B cell (primary cell): Measurements from ENCODE around the gene DNM1.

Experiments
- CTCF ChIP-seq: fragments of 200-600 bp; IDR thresholded peaks from one replicate; pipeline ENCODE4 v1.8.0; 2022; ENCODE audit warnings: antibody characterized with exemption, mild to moderate bottlenecking
- EZH2 ChIP-seq: IDR thresholded peaks from 2 replicates; pipeline ENCODE4 v1.6.1; 2012; ENCODE audit warnings: borderline replicate concordance, low read depth, mild to moderate bottlenecking, moderate library complexity, low read length; ENCODE audit not compliant: insufficient read depth, poor library complexity, severe bottlenecking

- TF ChIP-seq CTCF (no peak), EZH2 (no peak)
These were observed 28.0 kb upstream of the DNM1 start for GRCh38 chr9:128175102-128175563.
